ENCODE data around the gene RASSF3. TPM values are rescaled to one million over a fixed set of nuclear protein-coding genes. Genes with fewer than 3 reads are reported as not detected.

RASSF3 gene
- total RNA-seq, 4 donors from 2014 or later: 14.7 to 18.3 (median 16.7) TPM

- Histone ChIP-seq H3K4me3 (no peak overlapping the region), H3K36me3 (no peaks in the 10 kb centered on the region), H3K9me3 (no peaks in the 10 kb centered on the region), H3K4me1 (peaks cover 0 to 9% (median 3%) of the 10 kb centered on the region in 4 donors), H3K27me3 (no peaks in the 10 kb centered on the region), H3K27ac (no peak overlapping the region)
- WGBS, 2 donors: 94 to 97% methylated on average over 3 of the region's 3 CpGs
- DNase-seq (ENCODE audit: low spot score in 2 of 2): no peak
- TF ChIP-seq CTCF (IDR thresholded peaks at IDR 0.05) (no peak), POLR2A (IDR thresholded peaks at IDR 0.05) (no peak), EP300 (IDR thresholded peaks at IDR 0.05) (no peak)
Measured at GRCh38 chr12:64655141-64655540, 44.8 kb downstream of the RASSF3 start.

- no peak for DNase-seq (ENCODE audit: low spot score in 2 of 2)
- H3K36me3 ChIP-seq: no peaks in the 10 kb centered on the region
- no peaks in the 10 kb centered on the region for H3K9me3 ChIP-seq
- 88 to 97% methylated on average over 1 of the region's 1 CpG for WGBS, 2 donors
- TF ChIP-seq EP300 (IDR thresholded peaks at IDR 0.05) (no peak), CTCF (IDR thresholded peaks at IDR 0.05) (no peak), POLR2A (IDR thresholded peaks at IDR 0.05) (no peak)
- no peak overlapping the region for H3K4me3 ChIP-seq
- H3K27ac ChIP-seq: no peak overlapping the region
- peaks cover 0 to 9% (median 3%) of the 10 kb centered on the region in 4 donors for H3K4me1 ChIP-seq
- H3K27me3 ChIP-seq: no peaks in the 10 kb centered on the region
Measured at GRCh38 chr12:64656429-64656828, 46.1 kb downstream of the RASSF3 start.

- peaks cover 0 to 9% (median 3%) of the 10 kb centered on the region in 4 donors for H3K4me1 ChIP-seq
- WGBS, 2 donors: 48 to 51% methylated on average over 3 of the region's 3 CpGs
- H3K4me3 ChIP-seq: no peak overlapping the region
- H3K9me3 ChIP-seq: no peaks in the 10 kb centered on the region
- no peak for DNase-seq (ENCODE audit: low spot score in 2 of 2)
- no peak overlapping the region for H3K27ac ChIP-seq
- TF ChIP-seq POLR2A (IDR thresholded peaks at IDR 0.05) (no peak), EP300 (IDR thresholded peaks at IDR 0.05) (no peak), CTCF (IDR thresholded peaks at IDR 0.05) (no peak)
- no peaks in the 10 kb centered on the region for H3K36me3 ChIP-seq
- H3K27me3 ChIP-seq: no peaks in the 10 kb centered on the region
Measured at GRCh38 chr12:64658892-64659481, 48.7 kb downstream of the RASSF3 start.

GRCh38 chr12:64660237-64661018 is 50.1 kb downstream of the RASSF3 start:
- Histone ChIP-seq H3K9me3 (no peaks in the 10 kb centered on the region), H3K27ac (no peak overlapping the region), H3K36me3 (no peaks in the 10 kb centered on the region), H3K4me1 (peaks cover 0 to 9% (median 3%) of the 10 kb centered on the region in 4 donors), H3K27me3 (no peaks in the 10 kb centered on the region), H3K4me3 (no peak overlapping the region)
- no peak for TF ChIP-seq CTCF (IDR thresholded peaks at IDR 0.05)
- TF ChIP-seq EP300 (IDR thresholded peaks at IDR 0.05): no peak
- TF ChIP-seq POLR2A (IDR thresholded peaks at IDR 0.05): no peak
- 88 to 92% methylated on average over 6 of the region's 6 CpGs for WGBS, 2 donors
- DNase-seq (ENCODE audit: low spot score in 2 of 2): no peak

GRCh38 chr12:64663015-64663414 is 52.7 kb downstream of the RASSF3 start:
- no peak for TF ChIP-seq POLR2A (IDR thresholded peaks at IDR 0.05)
- no peak for TF ChIP-seq EP300 (IDR thresholded peaks at IDR 0.05)
- TF ChIP-seq CTCF (IDR thresholded peaks at IDR 0.05): no peak
- WGBS, 2 donors: 54 to 65% methylated on average over 5 of the region's 5 CpGs
- no peak overlapping the region for H3K27ac ChIP-seq
- no peaks in the 10 kb centered on the region for H3K9me3 ChIP-seq
- H3K4me3 ChIP-seq: no peak overlapping the region
- peaks cover 0 to 17% (median 7%) of the 10 kb centered on the region in 4 donors for H3K4me1 ChIP-seq
- DNase-seq (ENCODE audit: low spot score in 2 of 2): no peak
- H3K27me3 ChIP-seq: no peaks in the 10 kb centered on the region
- no peaks in the 10 kb centered on the region for H3K36me3 ChIP-seq
